OCI-LY1 (cell line): Measurements from ENCODE around the gene ZNF385C.

Experiments used
- H2AFZ ChIP-seq: fragments of 200-600 bp; sonication (generic), shearing (Covaris generic); 2 replicates; pipeline ENCODE4 v1.6.0; 2014; ENCODE audit warnings: antibody characterized with exemption, mild to moderate bottlenecking, low read length
- H3F3A ChIP-seq: fragments of 200-600 bp; sonication (generic), shearing (Covaris generic); 2 replicates; pipeline ENCODE4 v1.6.0; 2014; ENCODE audit warnings: mild to moderate bottlenecking, antibody characterized with exemption, low read length, moderate library complexity; ENCODE audit not compliant: insufficient read depth
- H3K27ac ChIP-seq: fragments of 200-600 bp; sonication (generic); 2 replicates; pipeline ENCODE4 v1.5.1; 2014; ENCODE audit warnings: low read length, mixed run types, mild to moderate bottlenecking, low read depth; ENCODE audit not compliant: poor library complexity, severe bottlenecking
- H3K27me3 ChIP-seq: fragments of 200-600 bp; sonication (generic); 2 replicates; pipeline ENCODE4 v1.6.0; 2014; ENCODE audit warnings: antibody characterized with exemption, mild to moderate bottlenecking, low read length, moderate library complexity; ENCODE audit not compliant: insufficient read depth
- H3K36me3 ChIP-seq: fragments of 200-600 bp; sonication (generic); 2 replicates; pipeline ENCODE4 v1.6.1; 2014; ENCODE audit warnings: mild to moderate bottlenecking, antibody characterized with exemption, low read length, moderate library complexity, mixed read lengths; ENCODE audit not compliant: insufficient read depth
- H3K4me1 ChIP-seq: fragments of 200-600 bp; sonication (generic); 2 replicates; pipeline ENCODE4 v1.5.1; 2014; ENCODE audit warnings: mild to moderate bottlenecking, low read length, moderate library complexity; ENCODE audit not compliant: insufficient read depth, severe bottlenecking
- H3K4me2 ChIP-seq: fragments of 200-600 bp; sonication (generic), shearing (Covaris generic); 2 replicates; pipeline ENCODE4 v1.6.1; 2014; ENCODE audit warnings: low read length
- H3K4me3 ChIP-seq: fragments of 200-600 bp; sonication (generic); 2 replicates; pipeline ENCODE4 v1.5.1; 2014; ENCODE audit warnings: low read length, low read depth, mild to moderate bottlenecking, mixed read lengths; ENCODE audit not compliant: poor library complexity, severe bottlenecking
- H3K79me2 ChIP-seq: fragments of 200-600 bp; shearing (Covaris generic); 2 replicates; pipeline ENCODE4 v1.6.1; 2016; ENCODE audit warnings: mixed run types, low read length, mixed read lengths; ENCODE audit not compliant: insufficient read depth
- H3K9ac ChIP-seq: fragments of 200-600 bp; sonication (generic), shearing (Covaris generic); 2 replicates; pipeline ENCODE4 v1.6.1; 2014; ENCODE audit warnings: mild to moderate bottlenecking, low read length, mixed read lengths
- H3K9me2 ChIP-seq: fragments of 200-600 bp; sonication (generic), shearing (Covaris generic); 2 replicates; pipeline ENCODE4 v1.6.1; 2014; ENCODE audit warnings: low read depth, mild to moderate bottlenecking, low read length, mixed read lengths
- H3K9me3 ChIP-seq: fragments of 200-600 bp; shearing (Covaris generic); 2 replicates; pipeline ENCODE4 v1.6.1; 2014; ENCODE audit warnings: low read length, mixed read lengths
- H4K20me1 ChIP-seq: fragments of 200-600 bp; sonication (generic), shearing (Covaris generic); 2 replicates; pipeline ENCODE4 v1.6.0; 2016; ENCODE audit warnings: mild to moderate bottlenecking, low read length; ENCODE audit not compliant: insufficient read depth
- EZH2 ChIP-seq: fragments of 200-600 bp; sonication (generic), shearing (Covaris generic); IDR thresholded peaks from 2 replicates; pipeline ENCODE4 v1.8.0; 2017; ENCODE audit warnings: borderline replicate concordance, mixed run types, mild to moderate bottlenecking, antibody characterized with exemption, low read length, moderate library complexity, mixed read lengths
- TF ChIP-seq, protein P1 (sequence below): fragments of 200-600 bp; sonication (generic), shearing (Covaris generic); IDR thresholded peaks from 2 replicates; pipeline ENCODE4 v1.5.1; 2017; ENCODE audit warnings: mild to moderate bottlenecking, antibody characterized with exemption, low read length, moderate library complexity, mixed read lengths

ZNF385C gene

DNA sequence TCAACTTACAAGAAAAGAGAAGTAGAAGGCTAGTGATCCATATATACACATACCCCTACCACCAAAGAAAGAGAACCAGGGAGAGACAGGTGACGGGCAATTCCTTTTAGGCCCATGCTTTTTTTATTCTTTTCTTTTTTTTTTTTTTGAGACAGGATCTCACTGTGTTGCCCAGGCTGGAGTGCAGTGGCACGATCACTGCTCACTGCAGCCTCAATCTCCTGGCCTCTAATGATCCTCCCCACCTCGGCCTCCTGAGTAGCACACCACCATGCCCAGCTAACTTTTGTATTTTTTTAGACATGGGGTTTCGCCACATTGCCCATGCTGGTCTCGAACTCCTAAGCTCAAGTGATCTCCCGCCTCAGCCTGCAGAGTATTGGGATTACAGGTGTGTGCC lies 29.1 kb upstream of the ZNF385C start:
- Histone ChIP-seq H3K79me2 (peaks cover 10% of the 10 kb centered on the region), H2AFZ (no peak overlapping the region), H3K4me1 (peaks cover 19% of the 10 kb centered on the region), H3K4me2 (no peak overlapping the region), H3F3A (0 out of 2 replicates have a peak, but pooled peaks cover 4% of the 10 kb centered on the region), H3K9me2 (no peaks in the 10 kb centered on the region), H3K27ac (no peak overlapping the region), H3K9me3 (no peaks in the 10 kb centered on the region), H4K20me1 (no peaks in the 10 kb centered on the region), H3K9ac (no peak overlapping the region), H3K36me3 (peaks cover 56% of the 10 kb centered on the region), H3K4me3 (no peak overlapping the region), H3K27me3 (no peaks in the 10 kb centered on the region)
- TF ChIP-seq EZH2 = no peak
- TF ChIP-seq, protein P1, sequence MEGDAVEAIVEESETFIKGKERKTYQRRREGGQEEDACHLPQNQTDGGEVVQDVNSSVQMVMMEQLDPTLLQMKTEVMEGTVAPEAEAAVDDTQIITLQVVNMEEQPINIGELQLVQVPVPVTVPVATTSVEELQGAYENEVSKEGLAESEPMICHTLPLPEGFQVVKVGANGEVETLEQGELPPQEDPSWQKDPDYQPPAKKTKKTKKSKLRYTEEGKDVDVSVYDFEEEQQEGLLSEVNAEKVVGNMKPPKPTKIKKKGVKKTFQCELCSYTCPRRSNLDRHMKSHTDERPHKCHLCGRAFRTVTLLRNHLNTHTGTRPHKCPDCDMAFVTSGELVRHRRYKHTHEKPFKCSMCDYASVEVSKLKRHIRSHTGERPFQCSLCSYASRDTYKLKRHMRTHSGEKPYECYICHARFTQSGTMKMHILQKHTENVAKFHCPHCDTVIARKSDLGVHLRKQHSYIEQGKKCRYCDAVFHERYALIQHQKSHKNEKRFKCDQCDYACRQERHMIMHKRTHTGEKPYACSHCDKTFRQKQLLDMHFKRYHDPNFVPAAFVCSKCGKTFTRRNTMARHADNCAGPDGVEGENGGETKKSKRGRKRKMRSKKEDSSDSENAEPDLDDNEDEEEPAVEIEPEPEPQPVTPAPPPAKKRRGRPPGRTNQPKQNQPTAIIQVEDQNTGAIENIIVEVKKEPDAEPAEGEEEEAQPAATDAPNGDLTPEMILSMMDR = no peak

DNA sequence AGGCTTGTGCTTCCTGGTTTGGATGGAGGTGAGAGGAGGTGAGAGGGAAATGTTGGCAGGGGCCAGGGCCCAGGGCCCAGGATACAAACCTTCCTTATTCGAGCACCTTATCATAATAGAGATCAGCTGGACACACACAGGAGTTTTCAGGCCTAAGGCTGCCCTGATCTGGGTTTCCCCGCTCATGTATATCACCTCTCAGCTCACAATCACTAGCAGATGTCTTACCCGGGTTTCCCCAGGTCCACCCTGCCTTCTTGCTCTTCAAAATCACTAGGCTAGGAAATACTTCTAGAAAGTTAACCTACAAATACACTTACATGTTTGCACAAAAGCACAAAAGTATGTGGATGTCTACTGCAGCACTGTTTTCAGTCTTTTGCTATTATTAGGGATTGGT lies 28.6 kb upstream of the ZNF385C start:
- peaks cover 56% of the 10 kb centered on the region for H3K36me3 ChIP-seq

DNA sequence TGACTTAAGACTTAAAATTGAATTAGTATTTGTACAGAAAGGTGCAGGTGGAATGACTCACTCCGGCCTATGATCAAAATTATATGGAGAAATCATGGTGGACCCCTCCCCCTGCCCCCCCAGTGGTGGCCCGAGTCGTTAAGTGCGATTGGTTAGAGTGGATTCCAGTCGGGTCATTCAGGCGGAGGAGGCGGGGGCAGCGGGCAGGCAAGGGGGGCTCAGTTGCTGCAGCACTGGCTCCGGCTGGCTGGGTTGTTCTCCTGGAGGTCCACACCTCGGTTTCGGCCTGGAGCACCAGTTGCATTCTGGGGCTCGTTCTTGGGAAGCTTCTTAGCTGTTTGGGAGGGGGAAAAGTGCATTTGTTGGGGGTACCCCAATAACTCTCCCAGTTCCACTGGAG lies 27.3 kb upstream of the ZNF385C start:
- no peak overlapping the region for H3K4me3 ChIP-seq
- H3K4me1 ChIP-seq = peaks cover 7% of the 10 kb centered on the region
- TF ChIP-seq EZH2 = no peak
- TF ChIP-seq, protein P1 = no peak
- H3K27ac ChIP-seq = no peak overlapping the region
- H3K4me2 ChIP-seq = no peak overlapping the region
- H3F3A ChIP-seq = 0 out of 2 replicates have a peak, but pooled peaks cover 4% of the 10 kb centered on the region
- no peaks in the 10 kb centered on the region for H4K20me1 ChIP-seq
- H2AFZ ChIP-seq = no peak overlapping the region
- H3K9me3 ChIP-seq = no peaks in the 10 kb centered on the region
- no peaks in the 10 kb centered on the region for H3K27me3 ChIP-seq
- H3K36me3 ChIP-seq = peaks cover 56% of the 10 kb centered on the region
- no peak overlapping the region for H3K9ac ChIP-seq
- no peaks in the 10 kb centered on the region for H3K79me2 ChIP-seq
- no peaks in the 10 kb centered on the region for H3K9me2 ChIP-seq

More for the DNA sequence above, 28.6 kb upstream of the ZNF385C start:
- peaks cover 14% of the 10 kb centered on the region for H3K4me1 ChIP-seq
- no peak for TF ChIP-seq EZH2
- TF ChIP-seq, protein P1 = no peak
- peak overlapping the region; percentile 40 for H3K27ac ChIP-seq
- H2AFZ ChIP-seq = no peak overlapping the region
- H3K9ac ChIP-seq = no peak overlapping the region
- no peaks in the 10 kb centered on the region for H3K9me2 ChIP-seq
- H3K27me3 ChIP-seq = no peaks in the 10 kb centered on the region
- H3K4me2 ChIP-seq = no peak overlapping the region
- no peak overlapping the region for H3K4me3 ChIP-seq
- 0 out of 2 replicates have a peak, but pooled peaks cover 4% of the 10 kb centered on the region for H3F3A ChIP-seq
- H4K20me1 ChIP-seq = no peaks in the 10 kb centered on the region
- H3K9me3 ChIP-seq = no peaks in the 10 kb centered on the region
- H3K79me2 ChIP-seq = peaks cover 4% of the 10 kb centered on the region
